8988T (cell line): ENCODE measurements around the gene ADAM10.
"Not testable (repeated sequence)": the region's sequence is repeated elsewhere in the genome, so short reads cannot be mapped to it uniquely, and the experiment has no call there.

Source experiments
- DNase-seq: peaks from one replicate; pipeline ENCODE4 v3.0.0; 2011

ADAM10 gene

GRCh38 chr15:58603927-58604326 lies 145.6 kb downstream of the ADAM10 start:
- DNase-seq = not testable (repeated sequence)

GRCh38 chr15:58602823-58603222 lies 146.7 kb downstream of the ADAM10 start:
- no peak for DNase-seq

- DNase-seq = no peak
Measured at GRCh38 chr15:58598829-58599210, 150.7 kb downstream of the ADAM10 start.

GRCh38 chr15:58597943-58598828 lies 151.3 kb downstream of the ADAM10 start:
- DNase-seq = no peak

- DNase-seq = no peak
Measured at GRCh38 chr15:58595516-58596263, 153.8 kb downstream of the ADAM10 start.

GRCh38 chr15:58594898-58595297 lies 154.6 kb downstream of the ADAM10 start:
- DNase-seq = no peak

GRCh38 chr15:58593870-58594269 lies 155.6 kb downstream of the ADAM10 start:
- DNase-seq = no peak

- DNase-seq = no peak
Measured at GRCh38 chr15:58590926-58591325, 158.6 kb downstream of the ADAM10 start.

- DNase-seq = no peak
Measured at GRCh38 chr15:58590236-58590635, 159.3 kb downstream of the ADAM10 start.

- DNase-seq = no peak
Measured at GRCh38 chr15:58589047-58589446, 160.5 kb downstream of the ADAM10 start.

GRCh38 chr15:58588096-58588495 lies 161.4 kb downstream of the ADAM10 start:
- no peak for DNase-seq

GRCh38 chr15:58587486-58587885 lies 162.0 kb downstream of the ADAM10 start:
- DNase-seq = no peak

- no peak for DNase-seq
Measured at GRCh38 chr15:58585693-58586443, 163.6 kb downstream of the ADAM10 start.

GRCh38 chr15:58584789-58585461 lies 164.6 kb downstream of the ADAM10 start:
- DNase-seq = no peak

- no peak for DNase-seq
Measured at GRCh38 chr15:58583171-58583908, 166.2 kb downstream of the ADAM10 start.

- no peak for DNase-seq
Measured at GRCh38 chr15:58582160-58582559, 167.3 kb downstream of the ADAM10 start.

- DNase-seq = no peak
Measured at GRCh38 chr15:58576657-58577056, 172.8 kb downstream of the ADAM10 start.

GRCh38 chr15:58575045-58575786 lies 174.3 kb downstream of the ADAM10 start:
- DNase-seq = no peak

GRCh38 chr15:58574631-58575030 lies 174.9 kb downstream of the ADAM10 start:
- DNase-seq = no peak

GRCh38 chr15:58573270-58573669 lies 176.2 kb downstream of the ADAM10 start:
- no peak for DNase-seq

- no peak for DNase-seq
Measured at GRCh38 chr15:58572521-58572920, 177.0 kb downstream of the ADAM10 start.
